HCT116 (cell line): Measurements from ENCODE around the gene ZNF784. TPM values are rescaled to one million over a fixed set of nuclear protein-coding genes. Genes with fewer than 3 reads are reported as not detected.

Experiments used
- ATAC-seq: fragments of 200-7000 bp; cut with Tn5 transposase; 2 replicates; pipeline ENCODE4 v1.9.1; 2020; ENCODE audit warnings: mild to moderate bottlenecking, moderate library complexity
- BruUV-seq: library from RNA; stranded (reverse); fragments of 400-500 nt; replicated peaks from 2 replicates; lab custom pipeline; 2021; lab: Mats Ljungman, UMichigan
- CTCF ChIA-PET: fragments of 300-600 bp; sonication (Branson Sonifier 250); formaldehyde crosslinking; loops from one replicate; lab custom pipeline; 2021; ENCODE audit warnings: antibody characterized with exemption; lab: Charles Lee
- POLR2A ChIA-PET: fragments of 300-600, 350-600 bp; sonication (Branson Sonifier 250); formaldehyde crosslinking; loops from one replicate; lab custom pipeline; 2021; ENCODE audit warnings: antibody characterized with exemption; lab: Charles Lee
- RAD21 ChIA-PET, 2 experiments: fragments of 300-600 bp; sonication (Branson Sonifier 250); formaldehyde crosslinking; loops; one replicate each; lab custom pipeline; 2023; ENCODE audit warnings: low total read pairs in 2 of 2; ENCODE audit not compliant: uncharacterized antibody in 2 of 2, unreplicated experiment in 2 of 2, low non-redundant PET in 1 of 2; lab: Charles Lee
- DNase-seq: peaks from one replicate; pipeline ENCODE4 v3.0.0-alpha.2; 2010; ENCODE audit warnings: low read depth, low spot score
- H2AFZ ChIP-seq: fragments of 200-600 bp; shearing (Covaris generic), sonication (generic); 2 replicates; pipeline ENCODE4 v1.6.1; 2017; ENCODE audit warnings: low read depth, mixed run types, mixed read lengths, antibody characterized with exemption, low read length; ENCODE audit not compliant: poor library complexity, severe bottlenecking
- H3K27ac ChIP-seq: 2 replicates; pipeline ENCODE4 v1.5.1; 2012; ENCODE audit warnings: low read depth, low read length
- H3K27me3 ChIP-seq: fragments of 200-600 bp; sonication (generic); 2 replicates; pipeline ENCODE4 v1.6.1; 2016; ENCODE audit warnings: mixed run types, low read length, mixed read lengths; ENCODE audit not compliant: insufficient read depth
- H3K36me3 ChIP-seq, 2 experiments: fragments of 200-500 bp in 1 of 2; fragments of 200-600 bp in 1 of 2; sonication (Bioruptor generic) in 1 of 2; sonication (generic) in 1 of 2; 2 replicates each; pipeline versions ENCODE4 v1.5.1 to v1.6.1; 2014 to 2016; ENCODE audit warnings: low read length in 2 of 2, inconsistent platforms in 1 of 2, mixed read lengths in 1 of 2, mixed run types in 1 of 2; ENCODE audit not compliant: insufficient read depth in 2 of 2, control insufficient read depth in 1 of 2
- H3K4me1 ChIP-seq, 2 experiments: fragments of 200-600 bp in 1 of 2; sonication (generic) in 1 of 2; 2 replicates each; pipeline versions ENCODE4 v1.5.1 to v1.6.1; 2012 to 2017; ENCODE audit warnings: low read length in 2 of 2, inconsistent platforms in 1 of 2, mild to moderate bottlenecking in 1 of 2, mixed read lengths in 1 of 2, mixed run types in 1 of 2, moderate library complexity in 1 of 2; ENCODE audit not compliant: insufficient read depth in 2 of 2, control insufficient read depth in 1 of 2
- H3K4me2 ChIP-seq: fragments of 200-600 bp; sonication (generic); 2 replicates; pipeline ENCODE4 v1.6.1; 2017; ENCODE audit warnings: mixed run types, low read length, mixed read lengths
- H3K4me3 ChIP-seq, 2 experiments: fragments of 200-600 bp in 1 of 2; sonication (generic) in 1 of 2; replicated peaks in 1 of 2; 2 replicates each; pipeline ENCODE4 v1.5.1; 2011 to 2016; ENCODE audit warnings: low read length in 2 of 2, control low read depth in 1 of 2, low read depth in 1 of 2, mild to moderate bottlenecking in 1 of 2, mixed read lengths in 1 of 2, mixed run types in 1 of 2
- H3K79me2 ChIP-seq: fragments of 200-600 bp; sonication (generic); 2 replicates; pipeline ENCODE4 v1.6.1; 2017; ENCODE audit warnings: mild to moderate bottlenecking, mixed run types, low read length, moderate library complexity, mixed read lengths; ENCODE audit not compliant: insufficient read depth
- H3K9ac ChIP-seq: fragments of 200-600 bp; sonication (generic); 2 replicates; pipeline ENCODE4 v1.6.1; 2016; ENCODE audit warnings: low read length, mixed read lengths
- H3K9me2 ChIP-seq: fragments of 200-600 bp; sonication (generic), shearing (Covaris generic); 2 replicates; pipeline ENCODE4 v1.6.1; 2017; ENCODE audit warnings: mixed run types, mild to moderate bottlenecking, moderate library complexity; ENCODE audit not compliant: insufficient read depth
- H3K9me3 ChIP-seq, 2 experiments: fragments of 200-500 bp in 1 of 2; fragments of 200-600 bp in 1 of 2; sonication (Bioruptor generic) in 1 of 2; sonication (generic) in 1 of 2; 2 replicates each; pipeline ENCODE4 v1.6.1; 2014 to 2017; ENCODE audit warnings: low read length in 2 of 2, mixed read lengths in 2 of 2, inconsistent platforms in 1 of 2, low read depth in 1 of 2, mild to moderate bottlenecking in 1 of 2, mixed run types in 1 of 2, moderate library complexity in 1 of 2; ENCODE audit not compliant: control insufficient read depth in 1 of 2, insufficient read depth in 1 of 2
- H4K20me1 ChIP-seq: fragments of 200-600 bp; sonication (generic), shearing (Covaris generic); 2 replicates; pipeline ENCODE4 v1.6.1; 2017; ENCODE audit warnings: mixed run types, mild to moderate bottlenecking, moderate library complexity; ENCODE audit not compliant: insufficient read depth
- CTCF ChIP-seq, 3 experiments: fragments of 200-600 bp in 1 of 3; sonication (generic) in 1 of 3; IDR thresholded peaks in 2 of 3; conservative IDR thresholded peaks in 1 of 3; 2 replicates each; pipeline ENCODE4 v1.5.1; 2012 to 2017; ENCODE audit warnings: low read depth in 2 of 3, low read length in 2 of 3, antibody characterized with exemption in 1 of 3, borderline replicate concordance in 1 of 3, control low read depth in 1 of 3, mild to moderate bottlenecking in 1 of 3, mixed read lengths in 1 of 3, mixed run types in 1 of 3, moderate library complexity in 1 of 3; ENCODE audit not compliant: insufficient read depth in 1 of 3
- FOSL1 ChIP-seq: IDR thresholded peaks from 2 replicates; pipeline ENCODE4 v1.6.1; 2012; ENCODE audit warnings: low read depth
- MAX ChIP-seq: IDR thresholded peaks from 2 replicates; pipeline ENCODE4 v1.6.1; 2012
- POLR2A ChIP-seq: IDR thresholded peaks from 2 replicates; pipeline ENCODE4 v1.7.0; 2011; ENCODE audit warnings: borderline replicate concordance; ENCODE audit not compliant: insufficient read depth, insufficient read length; ENCODE audit errors: extremely low read depth
- SP1 ChIP-seq: IDR thresholded peaks from 2 replicates; pipeline ENCODE4 v1.6.1; 2012; ENCODE audit warnings: low read depth
- ZFX ChIP-seq: fragments of 450-650 bp; IDR thresholded peaks from 2 replicates; pipeline ENCODE4 v1.6.1; 2017
- intact Hi-C: fragments of 100-400 bp; cut with micrococcal nuclease; formaldehyde crosslinking; loops from 2 replicates; pipeline ENCODE4 v1.10.0; 2022
- total RNA-seq: library from RNA; stranded (reverse); gene quantifications from one replicate; pipeline ENCODE4 v1.2.1, GENCODE V29; 2021; ENCODE audit not compliant: unreplicated experiment

The ZNF784 gene
- total RNA-seq, 1 experiment from 2014 or later: 5.3 TPM

DNA sequence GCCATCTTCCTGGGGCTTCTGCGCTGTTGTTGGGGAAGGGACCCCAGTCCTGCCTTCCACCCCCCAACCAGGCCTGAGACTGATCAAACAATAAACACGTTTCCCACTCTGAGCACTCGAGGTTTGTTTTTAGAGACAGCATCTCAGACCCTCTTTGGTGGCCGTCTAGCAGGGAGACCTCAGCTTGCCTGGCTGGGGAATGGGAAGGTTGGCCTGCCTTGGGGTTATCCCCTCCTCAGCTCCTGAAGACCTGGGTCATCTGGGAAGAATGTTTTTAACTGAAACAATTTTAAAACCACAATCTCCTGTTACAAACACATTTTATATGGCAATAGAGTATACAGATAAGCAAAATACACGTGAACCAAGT, 21.1 kb upstream of the ZNF784 start:
- Histone ChIP-seq H2AFZ (no peak overlapping the region), H3K27ac (0 out of 2 replicates have a peak overlapping the region, but pooled peaks have one; percentile 13), H3K9me2 (no peaks in the 10 kb centered on the region), H3K36me3 (peaks cover 10 to 12% of the 10 kb centered on the region in 2 experiments; a peak in 3 of 4 replicates), H3K27me3 (no peaks in the 10 kb centered on the region), H3K9ac (0 out of 2 replicates have a peak overlapping the region, but pooled peaks have one; percentile 99), H3K79me2 (peaks cover 45% of the 10 kb centered on the region), H3K9me3 (no peaks in the 10 kb centered on the region), H4K20me1 (no peaks in the 10 kb centered on the region), H3K4me3 (no peak overlapping the region), H3K4me1 (peaks cover 6 to 29% of the 10 kb centered on the region in 2 experiments; a peak in 3 of 4 replicates), H3K4me2 (peak overlapping the region; percentile 75; the same call in 1 of the 2 replicates)
- CTCF ChIA-PET: interaction anchor here (0.6 kb wide), 1 partner anchor 8 kb away, joined by 3 read pairs; no protein-coding TSS in a partner anchor
- POLR2A ChIA-PET: interaction anchor here (1.4 kb wide), 1 partner anchor 9 kb away, joined by 3 read pairs; the partner anchor contains the start of gene U2AF2
- BruUV-seq: no TSS peak
- ATAC-seq (no peak), DNase-seq (no peak)
- RAD21 ChIA-PET: no interaction called here
- TF ChIP-seq FOSL1 (no peak), POLR2A (no peak), CTCF (IDR thresholded peaks at IDR 0.05 in 2 of 3, conservative IDR thresholded peaks at IDR 0.05 in 1 of 3; ENCODE audit: borderline replicate concordance in 1 of 3, insufficient read depth in 1 of 3, low read depth in 2 of 3, low read length in 2 of 3) (no peak), SP1 (no peak), ZFX (no peak), MAX (no peak)
- intact Hi-C loops: no loop called here
